MM.1S (cell line): ENCODE results near the gene PTPRE.

Experiments
- DNase-seq: peaks from one replicate; pipeline ENCODE4 v3.0.0-alpha.2; 2015
- H2AFZ ChIP-seq: fragments of 300-600 bp; sonication (generic); 2 replicates; pipeline ENCODE4 v1.6.0; 2016; ENCODE audit warnings: antibody characterized with exemption, low read length
- H3F3A ChIP-seq: fragments of 300-600 bp; sonication (generic); 2 replicates; pipeline ENCODE4 v1.6.1; 2016; ENCODE audit warnings: mild to moderate bottlenecking, antibody characterized with exemption, low read length, moderate library complexity, mixed read lengths; ENCODE audit not compliant: insufficient read depth
- H3K27ac ChIP-seq: fragments of 300-600 bp; sonication (generic); 2 replicates; pipeline ENCODE4 v1.5.1; 2016; ENCODE audit warnings: mild to moderate bottlenecking, low read length
- H3K27me3 ChIP-seq: fragments of 300-600 bp; sonication (generic); replicated peaks from 2 replicates; pipeline ENCODE4 v1.6.0; 2016; ENCODE audit warnings: low read length; ENCODE audit not compliant: insufficient read depth
- H3K36me3 ChIP-seq: fragments of 300-600 bp; sonication (generic); replicated peaks from 2 replicates; pipeline ENCODE4 v1.6.1; 2016; ENCODE audit warnings: mild to moderate bottlenecking, low read length, mixed read lengths; ENCODE audit not compliant: insufficient read depth
- H3K4me1 ChIP-seq: fragments of 300-600 bp; sonication (generic); 2 replicates; pipeline ENCODE4 v1.6.1; 2016; ENCODE audit warnings: low read length, mixed read lengths
- H3K4me2 ChIP-seq: fragments of 300-600 bp; sonication (generic); 2 replicates; pipeline ENCODE4 v1.6.0; 2016; ENCODE audit warnings: low read depth, low read length
- H3K4me3 ChIP-seq: fragments of 300-600 bp; sonication (generic); 2 replicates; pipeline ENCODE4 v1.5.1; 2016; ENCODE audit warnings: low read length, mixed read lengths
- H3K79me2 ChIP-seq: fragments of 300-600 bp; sonication (generic); 2 replicates; pipeline ENCODE4 v1.6.1; 2016; ENCODE audit warnings: mixed run types, low read length, mixed read lengths
- H3K9ac ChIP-seq: fragments of 300-600 bp; sonication (generic); 2 replicates; pipeline ENCODE4 v1.6.1; 2016; ENCODE audit warnings: low read length, mixed read lengths
- H3K9me2 ChIP-seq: fragments of 300-600 bp; sonication (generic); replicated peaks from 2 replicates; pipeline ENCODE4 v1.6.1; 2016; ENCODE audit warnings: mild to moderate bottlenecking, low read length, mixed read lengths; ENCODE audit not compliant: insufficient read depth
- H3K9me3 ChIP-seq: fragments of 300-600 bp; sonication (generic); replicated peaks from 2 replicates; pipeline ENCODE4 v1.6.1; 2016; ENCODE audit warnings: mild to moderate bottlenecking, low read length, mixed read lengths; ENCODE audit not compliant: insufficient read depth
- H4K20me1 ChIP-seq: fragments of 300-600 bp; sonication (generic); 2 replicates; pipeline ENCODE4 v1.6.1; 2016; ENCODE audit warnings: mild to moderate bottlenecking, low read length, moderate library complexity, mixed read lengths; ENCODE audit not compliant: insufficient read depth
- CTCF ChIP-seq: fragments of 300-600 bp; sonication (generic); IDR thresholded peaks from 2 replicates; pipeline ENCODE4 v1.5.1; 2016; ENCODE audit warnings: antibody characterized with exemption, low read length, mixed read lengths
- EZH2 ChIP-seq: fragments of 300-600 bp; sonication (generic); optimal IDR thresholded peaks from 2 replicates; pipeline ENCODE3; 2017; ENCODE audit warnings: low read depth, mild to moderate bottlenecking, antibody characterized with exemption, low read length, mixed read lengths
- EZH2phosphoT487 ChIP-seq: fragments of 300-600 bp; sonication (generic); IDR thresholded peaks from 2 replicates; pipeline ENCODE4 v1.6.1; 2018; ENCODE audit warnings: antibody characterized with exemption, low read length

PTPRE gene

GRCh38 chr10:128040096-128040495 lies 133.2 kb downstream of the PTPRE start:
- Histone ChIP-seq H2AFZ (no peak overlapping the region), H3K9me2 (no peaks in the 10 kb centered on the region), H3K4me1 (peaks cover 1% of the 10 kb centered on the region; the same call in 1 of the 2 replicates), H3F3A (no peaks in the 10 kb centered on the region), H3K4me3 (no peak overlapping the region), H3K4me2 (no peak overlapping the region), H3K27me3 (no peaks in the 10 kb centered on the region), H3K9me3 (no peaks in the 10 kb centered on the region), H3K36me3 (no peaks in the 10 kb centered on the region), H3K27ac (no peak overlapping the region), H4K20me1 (no peaks in the 10 kb centered on the region), H3K79me2 (no peaks in the 10 kb centered on the region), H3K9ac (no peak overlapping the region)
- TF ChIP-seq CTCF (no peak), EZH2phosphoT487 (no peak), EZH2 (no peak)
- DNase-seq = no peak

GRCh38 chr10:128040681-128041080 lies 133.8 kb downstream of the PTPRE start:
- Histone ChIP-seq H3K9me2 (no peaks in the 10 kb centered on the region), H3K4me2 (no peak overlapping the region), H3K9me3 (no peaks in the 10 kb centered on the region), H3K36me3 (no peaks in the 10 kb centered on the region), H3K27ac (no peak overlapping the region), H3K79me2 (no peaks in the 10 kb centered on the region), H3F3A (no peaks in the 10 kb centered on the region), H3K4me1 (peaks cover 7% of the 10 kb centered on the region; the same call in 1 of the 2 replicates), H3K9ac (no peak overlapping the region), H3K4me3 (no peak overlapping the region), H2AFZ (no peak overlapping the region), H3K27me3 (no peaks in the 10 kb centered on the region), H4K20me1 (no peaks in the 10 kb centered on the region)
- TF ChIP-seq EZH2 (no peak), CTCF (no peak), EZH2phosphoT487 (no peak)
- DNase-seq = no peak

GRCh38 chr10:128042131-128042610 lies 135.3 kb downstream of the PTPRE start:
- H4K20me1 ChIP-seq = no peaks in the 10 kb centered on the region
- no peaks in the 10 kb centered on the region for H3K9me3 ChIP-seq
- peaks cover 13% of the 10 kb centered on the region for H3K4me1 ChIP-seq
- no peak for TF ChIP-seq CTCF
- no peak for TF ChIP-seq EZH2
- no peak for TF ChIP-seq EZH2phosphoT487
- H3K79me2 ChIP-seq = no peaks in the 10 kb centered on the region
- no peak overlapping the region for H3K4me2 ChIP-seq
- no peaks in the 10 kb centered on the region for H3F3A ChIP-seq
- H3K4me3 ChIP-seq = no peak overlapping the region
- no peaks in the 10 kb centered on the region for H3K27me3 ChIP-seq
- H3K27ac ChIP-seq = no peak overlapping the region
- DNase-seq = no peak
- H2AFZ ChIP-seq = no peak overlapping the region
- no peak overlapping the region for H3K9ac ChIP-seq
- no peaks in the 10 kb centered on the region for H3K36me3 ChIP-seq
- H3K9me2 ChIP-seq = no peaks in the 10 kb centered on the region
